PC-9 (cell line): Measurements from ENCODE around the gene RAB31.
"Not testable (repeated sequence)": the region's sequence is repeated elsewhere in the genome, so short reads cannot be mapped to it uniquely, and the experiment has no call there.

Experiments
- EZH2 ChIP-seq: fragments of 200-600 bp; sonication (generic); IDR thresholded peaks from 2 replicates; pipeline ENCODE4 v1.8.0; 2017; ENCODE audit warnings: antibody characterized with exemption, low read depth
- TF ChIP-seq, protein P1 (sequence below): fragments of 200-600 bp; sonication (generic); conservative IDR thresholded peaks from 2 replicates; pipeline ENCODE4 v1.6.1; 2017; ENCODE audit warnings: mixed run types, antibody characterized with exemption, mild to moderate bottlenecking, moderate library complexity

DNA sequence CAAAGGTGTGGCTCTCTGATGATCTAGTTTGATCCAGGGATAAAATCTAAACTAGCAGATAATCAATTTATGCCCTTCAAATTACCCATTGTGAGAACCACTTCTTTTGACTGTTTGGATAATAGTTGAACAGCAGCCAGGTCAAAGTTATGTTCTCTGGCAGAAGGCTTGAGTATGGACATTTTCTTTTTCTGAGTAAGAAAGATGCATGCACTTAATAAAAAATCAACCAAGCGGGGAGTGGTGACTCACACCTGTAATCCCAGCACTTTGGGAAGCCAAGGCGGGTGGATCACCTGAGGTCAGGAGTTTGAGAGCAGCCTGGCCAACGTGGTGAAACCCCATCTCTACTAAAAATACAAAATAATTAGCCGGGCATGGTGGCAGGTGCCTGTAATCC is 183.4 kb downstream of the RAB31 start:
- TF ChIP-seq, protein P1, sequence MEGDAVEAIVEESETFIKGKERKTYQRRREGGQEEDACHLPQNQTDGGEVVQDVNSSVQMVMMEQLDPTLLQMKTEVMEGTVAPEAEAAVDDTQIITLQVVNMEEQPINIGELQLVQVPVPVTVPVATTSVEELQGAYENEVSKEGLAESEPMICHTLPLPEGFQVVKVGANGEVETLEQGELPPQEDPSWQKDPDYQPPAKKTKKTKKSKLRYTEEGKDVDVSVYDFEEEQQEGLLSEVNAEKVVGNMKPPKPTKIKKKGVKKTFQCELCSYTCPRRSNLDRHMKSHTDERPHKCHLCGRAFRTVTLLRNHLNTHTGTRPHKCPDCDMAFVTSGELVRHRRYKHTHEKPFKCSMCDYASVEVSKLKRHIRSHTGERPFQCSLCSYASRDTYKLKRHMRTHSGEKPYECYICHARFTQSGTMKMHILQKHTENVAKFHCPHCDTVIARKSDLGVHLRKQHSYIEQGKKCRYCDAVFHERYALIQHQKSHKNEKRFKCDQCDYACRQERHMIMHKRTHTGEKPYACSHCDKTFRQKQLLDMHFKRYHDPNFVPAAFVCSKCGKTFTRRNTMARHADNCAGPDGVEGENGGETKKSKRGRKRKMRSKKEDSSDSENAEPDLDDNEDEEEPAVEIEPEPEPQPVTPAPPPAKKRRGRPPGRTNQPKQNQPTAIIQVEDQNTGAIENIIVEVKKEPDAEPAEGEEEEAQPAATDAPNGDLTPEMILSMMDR, result not testable (repeated sequence)
- TF ChIP-seq EZH2, result not testable (repeated sequence)
